ENCODE results near the gene SHKBP1.
A peak's percentile ranks its signal among the peaks of the same experiment; 100 is the strongest.
"Not testable (repeated sequence)": the region's sequence is repeated elsewhere in the genome, so short reads cannot be mapped to it uniquely, and the experiment has no call there.

SHKBP1 gene

GRCh38 chr19:40533508-40533907, 43.2 kb upstream of the SHKBP1 start:
- TF ChIP-seq, protein P1, sequence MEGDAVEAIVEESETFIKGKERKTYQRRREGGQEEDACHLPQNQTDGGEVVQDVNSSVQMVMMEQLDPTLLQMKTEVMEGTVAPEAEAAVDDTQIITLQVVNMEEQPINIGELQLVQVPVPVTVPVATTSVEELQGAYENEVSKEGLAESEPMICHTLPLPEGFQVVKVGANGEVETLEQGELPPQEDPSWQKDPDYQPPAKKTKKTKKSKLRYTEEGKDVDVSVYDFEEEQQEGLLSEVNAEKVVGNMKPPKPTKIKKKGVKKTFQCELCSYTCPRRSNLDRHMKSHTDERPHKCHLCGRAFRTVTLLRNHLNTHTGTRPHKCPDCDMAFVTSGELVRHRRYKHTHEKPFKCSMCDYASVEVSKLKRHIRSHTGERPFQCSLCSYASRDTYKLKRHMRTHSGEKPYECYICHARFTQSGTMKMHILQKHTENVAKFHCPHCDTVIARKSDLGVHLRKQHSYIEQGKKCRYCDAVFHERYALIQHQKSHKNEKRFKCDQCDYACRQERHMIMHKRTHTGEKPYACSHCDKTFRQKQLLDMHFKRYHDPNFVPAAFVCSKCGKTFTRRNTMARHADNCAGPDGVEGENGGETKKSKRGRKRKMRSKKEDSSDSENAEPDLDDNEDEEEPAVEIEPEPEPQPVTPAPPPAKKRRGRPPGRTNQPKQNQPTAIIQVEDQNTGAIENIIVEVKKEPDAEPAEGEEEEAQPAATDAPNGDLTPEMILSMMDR (IDR thresholded peaks at IDR 0.05; ENCODE audit: low read depth, low read length, missing control alignments) = peak; percentile 26
- H3K4me3 ChIP-seq (ENCODE audit: low read depth, low read length) = no peak overlapping the region
- in situ Hi-C loops (cut with HindIII; ENCODE audit: low sequenced_read_pairs) = no loop called here

GRCh38 chr19:40534148-40534547, 42.5 kb upstream of the SHKBP1 start:
- TF ChIP-seq, protein P1 (IDR thresholded peaks at IDR 0.05; ENCODE audit: low read depth, low read length, missing control alignments) = no peak
- DNase-seq (ENCODE audit: low read depth) = no peak
- H3K4me3 ChIP-seq (ENCODE audit: low read depth, low read length) = no peak overlapping the region
- in situ Hi-C loops (cut with HindIII; ENCODE audit: low sequenced_read_pairs) = no loop called here

More at GRCh38 chr19:40533508-40533907, 43.2 kb upstream of the SHKBP1 start:
- no peak for DNase-seq (ENCODE audit: low read depth)

GRCh38 chr19:40539070-40539469, 37.6 kb upstream of the SHKBP1 start:
- TF ChIP-seq, protein P1 (IDR thresholded peaks at IDR 0.05; ENCODE audit: low read depth, low read length, missing control alignments) = no peak
- no peak for DNase-seq (ENCODE audit: low read depth)
- in situ Hi-C loops (cut with HindIII; ENCODE audit: low sequenced_read_pairs) = no loop called here
- H3K4me3 ChIP-seq (ENCODE audit: low read depth, low read length) = no peak overlapping the region

- TF ChIP-seq, protein P1 (IDR thresholded peaks at IDR 0.05; ENCODE audit: low read depth, low read length, missing control alignments) = no peak
- no peak overlapping the region for H3K4me3 ChIP-seq (ENCODE audit: low read depth, low read length)
- in situ Hi-C loops (cut with HindIII; ENCODE audit: low sequenced_read_pairs) = no loop called here
- DNase-seq (ENCODE audit: low read depth) = no peak
Measured at GRCh38 chr19:40542202-40542859, 34.3 kb upstream of the SHKBP1 start.

GRCh38 chr19:40543029-40543597, 33.6 kb upstream of the SHKBP1 start:
- DNase-seq (ENCODE audit: low read depth) = no peak
- in situ Hi-C loops (cut with HindIII; ENCODE audit: low sequenced_read_pairs) = no loop called here
- TF ChIP-seq, protein P1 (IDR thresholded peaks at IDR 0.05; ENCODE audit: low read depth, low read length, missing control alignments) = no peak
- H3K4me3 ChIP-seq (ENCODE audit: low read depth, low read length) = no peak overlapping the region

GRCh38 chr19:40546153-40546841, 30.4 kb upstream of the SHKBP1 start:
- H3K4me3 ChIP-seq (ENCODE audit: low read depth, low read length); DNase-seq (ENCODE audit: low read depth); in situ Hi-C loops (cut with HindIII; ENCODE audit: low sequenced_read_pairs): not testable (repeated sequence)

GRCh38 chr19:40547190-40547589, 29.5 kb upstream of the SHKBP1 start:
- H3K4me3 ChIP-seq (ENCODE audit: low read depth, low read length) = not testable (repeated sequence)

More at GRCh38 chr19:40547190-40547589, 29.5 kb upstream of the SHKBP1 start:
- in situ Hi-C loops (cut with HindIII; ENCODE audit: low sequenced_read_pairs); DNase-seq (ENCODE audit: low read depth): not testable (repeated sequence)

Data from astrocyte of the cerebellum (primary cell).